Nephron progenitor cell (in vitro differentiated cells): Measurements from ENCODE around the gene SBSN.

Source experiments
- DNase-seq: peaks from one replicate; pipeline ENCODE4 v3.0.0; 2021
- H3K27ac Mint-ChIP-seq: 2 replicates; pipeline ENCODE4 v1.8.0; 2021; ENCODE audit warnings: mild to moderate bottlenecking, moderate library complexity, mixed read lengths
- H3K27me3 Mint-ChIP-seq: 2 replicates; pipeline ENCODE4 v1.8.0; 2021; ENCODE audit warnings: mild to moderate bottlenecking, low read depth, mixed read lengths; ENCODE audit not compliant: poor library complexity
- H3K36me3 Mint-ChIP-seq: 2 replicates; pipeline ENCODE4 v1.8.0; 2021; ENCODE audit warnings: low read depth, mixed read lengths
- H3K4me1 Mint-ChIP-seq: 2 replicates; pipeline ENCODE4 v1.8.0; 2021; ENCODE audit warnings: mixed read lengths
- H3K4me3 Mint-ChIP-seq: 2 replicates; pipeline ENCODE4 v1.8.0; 2021; ENCODE audit warnings: mild to moderate bottlenecking, moderate library complexity, mixed read lengths
- H3K9me3 Mint-ChIP-seq: 2 replicates; pipeline ENCODE4 v1.8.0; 2021; ENCODE audit warnings: mild to moderate bottlenecking, moderate library complexity, mixed read lengths
- CTCF ChIP-seq: fragments of 200-600 bp; sonication (generic); IDR thresholded peaks from 2 replicates; pipeline ENCODE4 v1.5.0; 2021; ENCODE audit warnings: antibody characterized with exemption

Gene SBSN

GRCh38 chr19:35531291-35531690, 3.2 kb upstream of the SBSN start:
- DNase-seq, result no peak
- peaks cover 5% of the 10 kb centered on the region for H3K36me3 Mint-ChIP-seq
- H3K9me3 Mint-ChIP-seq, result no peaks in the 10 kb centered on the region
- TF ChIP-seq CTCF, result no peak
- peaks cover 35% of the 10 kb centered on the region for H3K27me3 Mint-ChIP-seq
- H3K27ac Mint-ChIP-seq, result no peak overlapping the region
- no peak overlapping the region for H3K4me3 Mint-ChIP-seq
- peaks cover 8% of the 10 kb centered on the region for H3K4me1 Mint-ChIP-seq

- TF ChIP-seq CTCF, result no peak
- no peak for DNase-seq
- Mint-ChIP-seq H3K4me1 (peaks cover 12% of the 10 kb centered on the region), H3K27ac (no peak overlapping the region), H3K36me3 (peaks cover 5% of the 10 kb centered on the region), H3K9me3 (no peaks in the 10 kb centered on the region), H3K4me3 (no peak overlapping the region), H3K27me3 (peaks cover 31% of the 10 kb centered on the region)
These were observed 1.4 kb upstream of the SBSN start for GRCh38 chr19:35529241-35530218.

GRCh38 chr19:35525873-35526272, 2.2 kb downstream of the SBSN start:
- Mint-ChIP-seq H3K4me3 (no peak overlapping the region), H3K36me3 (no peaks in the 10 kb centered on the region), H3K27me3 (peaks cover 25% of the 10 kb centered on the region), H3K4me1 (peaks cover 17% of the 10 kb centered on the region), H3K27ac (no peak overlapping the region), H3K9me3 (no peaks in the 10 kb centered on the region)
- no peak for TF ChIP-seq CTCF
- DNase-seq, result no peak

GRCh38 chr19:35524181-35524837, 3.8 kb downstream of the SBSN start:
- no peak for TF ChIP-seq CTCF
- peaks cover 17% of the 10 kb centered on the region for H3K4me1 Mint-ChIP-seq
- no peak overlapping the region for H3K27ac Mint-ChIP-seq
- H3K9me3 Mint-ChIP-seq, result no peaks in the 10 kb centered on the region
- DNase-seq, result peak; percentile 41
- no peak overlapping the region for H3K4me3 Mint-ChIP-seq
- no peaks in the 10 kb centered on the region for H3K36me3 Mint-ChIP-seq
- peaks cover 20% of the 10 kb centered on the region for H3K27me3 Mint-ChIP-seq

GRCh38 chr19:35522745-35523327, 5.3 kb downstream of the SBSN start:
- DNase-seq, result no peak
- Mint-ChIP-seq H3K27me3 (peaks cover 22% of the 10 kb centered on the region), H3K4me1 (peaks cover 17% of the 10 kb centered on the region), H3K4me3 (no peak overlapping the region), H3K27ac (no peak overlapping the region), H3K36me3 (no peaks in the 10 kb centered on the region), H3K9me3 (no peaks in the 10 kb centered on the region)
- no peak for TF ChIP-seq CTCF
